ENCODE results near the gene WBP1L.

- TF ChIP-seq ZNF274 (IDR thresholded peaks at IDR 0.05; ENCODE audit: low read depth, low read length) (no peak), SUZ12 (IDR thresholded peaks at IDR 0.05; ENCODE audit: extremely low read depth, insufficient read depth, insufficient read length) (no peak)
These were observed 30.3 kb upstream of the WBP1L start for GRCh38 chr10:102713539-102713813.

Measured in NT2/D1 (cell line).